Osteocyte (in vitro differentiated cells): ENCODE results near the gene SLC26A4. TPM values are rescaled to one million over a fixed set of nuclear protein-coding genes. Genes with fewer than 3 reads are reported as not detected.

Experiments used
- DNase-seq: peaks from one replicate; pipeline ENCODE4 v3.0.0; 2021; ENCODE audit warnings: mixed read lengths; ENCODE audit not compliant: unreplicated experiment; ENCODE audit errors: extremely low spot score
- H3K27ac Mint-ChIP-seq: one replicate; pipeline ENCODE4 v1.8.0; 2021; ENCODE audit warnings: mild to moderate bottlenecking, mixed read lengths; ENCODE audit not compliant: unreplicated experiment
- H3K27me3 Mint-ChIP-seq: one replicate; pipeline ENCODE4 v1.8.0; 2021; ENCODE audit warnings: mixed read lengths; ENCODE audit not compliant: unreplicated experiment
- H3K36me3 Mint-ChIP-seq: one replicate; pipeline ENCODE4 v1.8.0; 2021; ENCODE audit warnings: mixed read lengths; ENCODE audit not compliant: unreplicated experiment
- H3K4me1 Mint-ChIP-seq: one replicate; pipeline ENCODE4 v1.8.0; 2021; ENCODE audit warnings: mixed read lengths; ENCODE audit not compliant: unreplicated experiment
- H3K4me3 Mint-ChIP-seq: one replicate; pipeline ENCODE4 v1.8.0; 2021; ENCODE audit warnings: mild to moderate bottlenecking, moderate library complexity, mixed read lengths; ENCODE audit not compliant: unreplicated experiment
- H3K9me3 Mint-ChIP-seq: one replicate; pipeline ENCODE4 v1.8.0; 2021; ENCODE audit warnings: mixed read lengths; ENCODE audit not compliant: unreplicated experiment
- total RNA-seq: library from RNA; stranded (reverse); gene quantifications from 2 replicates; pipeline ENCODE4 v1.2.1, GENCODE V29; 2021
- TF ChIP-seq, protein P1 (sequence below): fragments of 200-600 bp; sonication (generic); IDR thresholded peaks from 2 replicates; pipeline ENCODE4 v1.5.0; 2021; ENCODE audit warnings: antibody characterized with exemption, mild to moderate bottlenecking, moderate library complexity

The SLC26A4 gene
- total RNA-seq, 1 donor from 2014 or later = 0.51 TPM

GRCh38 chr7:107641676-107642075, 19.0 kb upstream of the SLC26A4 start:
- no peaks in the 10 kb centered on the region for H3K36me3 Mint-ChIP-seq
- H3K27ac Mint-ChIP-seq = no peak overlapping the region
- peaks cover 32% of the 10 kb centered on the region for H3K27me3 Mint-ChIP-seq
- no peak overlapping the region for H3K4me3 Mint-ChIP-seq
- H3K4me1 Mint-ChIP-seq = no peaks in the 10 kb centered on the region
- DNase-seq = no peak
- TF ChIP-seq, protein P1, sequence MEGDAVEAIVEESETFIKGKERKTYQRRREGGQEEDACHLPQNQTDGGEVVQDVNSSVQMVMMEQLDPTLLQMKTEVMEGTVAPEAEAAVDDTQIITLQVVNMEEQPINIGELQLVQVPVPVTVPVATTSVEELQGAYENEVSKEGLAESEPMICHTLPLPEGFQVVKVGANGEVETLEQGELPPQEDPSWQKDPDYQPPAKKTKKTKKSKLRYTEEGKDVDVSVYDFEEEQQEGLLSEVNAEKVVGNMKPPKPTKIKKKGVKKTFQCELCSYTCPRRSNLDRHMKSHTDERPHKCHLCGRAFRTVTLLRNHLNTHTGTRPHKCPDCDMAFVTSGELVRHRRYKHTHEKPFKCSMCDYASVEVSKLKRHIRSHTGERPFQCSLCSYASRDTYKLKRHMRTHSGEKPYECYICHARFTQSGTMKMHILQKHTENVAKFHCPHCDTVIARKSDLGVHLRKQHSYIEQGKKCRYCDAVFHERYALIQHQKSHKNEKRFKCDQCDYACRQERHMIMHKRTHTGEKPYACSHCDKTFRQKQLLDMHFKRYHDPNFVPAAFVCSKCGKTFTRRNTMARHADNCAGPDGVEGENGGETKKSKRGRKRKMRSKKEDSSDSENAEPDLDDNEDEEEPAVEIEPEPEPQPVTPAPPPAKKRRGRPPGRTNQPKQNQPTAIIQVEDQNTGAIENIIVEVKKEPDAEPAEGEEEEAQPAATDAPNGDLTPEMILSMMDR = no peak
- peaks cover 5% of the 10 kb centered on the region for H3K9me3 Mint-ChIP-seq

DNA sequence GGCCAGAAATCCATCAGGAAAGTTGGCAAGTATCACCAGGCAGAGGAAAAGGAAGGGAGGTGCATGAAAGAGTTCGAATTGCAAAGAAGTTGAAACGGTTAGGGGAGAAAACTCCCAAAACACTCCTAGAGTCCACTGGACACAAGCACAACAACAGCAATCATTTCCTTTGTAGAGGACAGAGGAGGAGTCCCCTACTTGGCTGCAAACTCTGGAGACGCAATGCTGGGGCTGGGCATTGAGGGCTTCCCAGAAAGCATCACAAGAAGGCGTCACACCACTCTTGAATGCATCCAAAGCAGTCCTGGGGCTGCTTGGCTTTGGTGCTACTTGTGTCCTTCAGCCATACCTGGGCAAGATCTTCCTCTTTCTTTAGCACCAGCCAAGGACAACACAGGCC, 18.1 kb upstream of the SLC26A4 start:
- peaks cover 5% of the 10 kb centered on the region for H3K9me3 Mint-ChIP-seq
- H3K36me3 Mint-ChIP-seq = no peaks in the 10 kb centered on the region
- DNase-seq = no peak
- TF ChIP-seq, protein P1 = no peak
- no peak overlapping the region for H3K27ac Mint-ChIP-seq
- peaks cover 32% of the 10 kb centered on the region for H3K27me3 Mint-ChIP-seq
- H3K4me1 Mint-ChIP-seq = no peaks in the 10 kb centered on the region
- H3K4me3 Mint-ChIP-seq = no peak overlapping the region

DNA sequence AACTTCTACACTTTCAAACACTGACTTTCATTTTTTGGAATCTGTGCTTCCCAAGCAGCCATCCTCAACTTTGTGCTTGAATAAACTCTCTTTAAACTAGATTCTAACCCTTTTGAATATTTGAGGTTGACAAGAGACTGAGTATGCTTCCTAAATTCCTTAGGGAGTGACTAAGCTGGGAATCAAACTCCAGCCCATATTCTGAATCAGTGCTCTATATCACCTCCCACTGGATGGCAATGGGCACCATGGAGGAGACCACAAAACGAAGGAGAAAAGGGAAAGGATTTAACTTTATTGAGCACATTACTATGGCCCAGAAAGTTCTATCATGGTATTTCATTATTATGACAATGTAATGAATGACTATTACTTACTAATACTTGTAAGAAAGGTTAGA, 17.2 kb upstream of the SLC26A4 start:
- H3K36me3 Mint-ChIP-seq = no peaks in the 10 kb centered on the region
- peaks cover 5% of the 10 kb centered on the region for H3K9me3 Mint-ChIP-seq
- no peak overlapping the region for H3K27ac Mint-ChIP-seq
- H3K4me1 Mint-ChIP-seq = no peaks in the 10 kb centered on the region
- H3K27me3 Mint-ChIP-seq = peaks cover 27% of the 10 kb centered on the region
- TF ChIP-seq, protein P1 = no peak
- H3K4me3 Mint-ChIP-seq = no peak overlapping the region
- no peak for DNase-seq

GRCh38 chr7:107643938-107644308, 16.7 kb upstream of the SLC26A4 start:
- Mint-ChIP-seq H3K27me3 (peaks cover 26% of the 10 kb centered on the region), H3K9me3 (peaks cover 5% of the 10 kb centered on the region), H3K27ac (no peak overlapping the region), H3K36me3 (no peaks in the 10 kb centered on the region), H3K4me3 (no peak overlapping the region), H3K4me1 (no peaks in the 10 kb centered on the region)
- DNase-seq = no peak
- TF ChIP-seq, protein P1 = no peak

GRCh38 chr7:107644309-107644974, 16.2 kb upstream of the SLC26A4 start:
- Mint-ChIP-seq H3K9me3 (peaks cover 5% of the 10 kb centered on the region), H3K4me1 (no peaks in the 10 kb centered on the region), H3K27me3 (peaks cover 26% of the 10 kb centered on the region), H3K4me3 (no peak overlapping the region), H3K36me3 (no peaks in the 10 kb centered on the region), H3K27ac (no peak overlapping the region)
- TF ChIP-seq, protein P1 = no peak
- DNase-seq = no peak
